HG02981 (cell line): ENCODE measurements around the gene SPG7.

Source experiments
- ATAC-seq: cut with Tn5 transposase; IDR thresholded peaks from one replicate; pipeline ENCODE4 v1.9.1; 2021; ENCODE audit warnings: mild to moderate bottlenecking, moderate library complexity; ENCODE audit not compliant: unreplicated experiment

Gene SPG7

GRCh38 chr16:89545044-89545830, 37.0 kb downstream of the SPG7 start:
- ATAC-seq = no peak

GRCh38 chr16:89545831-89546574, 37.8 kb downstream of the SPG7 start:
- ATAC-seq = no peak

GRCh38 chr16:89546781-89547180, 38.6 kb downstream of the SPG7 start:
- no peak for ATAC-seq

GRCh38 chr16:89547291-89547690, 39.1 kb downstream of the SPG7 start:
- no peak for ATAC-seq

- no peak for ATAC-seq
These were observed 39.7 kb downstream of the SPG7 start for GRCh38 chr16:89547860-89548259.

GRCh38 chr16:89548344-89549006, 40.3 kb downstream of the SPG7 start:
- ATAC-seq = no peak

- no peak for ATAC-seq
These were observed 41.0 kb downstream of the SPG7 start for GRCh38 chr16:89549007-89549700.

GRCh38 chr16:89550421-89551007, 42.3 kb downstream of the SPG7 start:
- ATAC-seq = no peak

GRCh38 chr16:89552329-89552728, 44.1 kb downstream of the SPG7 start:
- ATAC-seq = no peak

- ATAC-seq = no peak
These were observed 44.7 kb downstream of the SPG7 start for GRCh38 chr16:89552913-89553312.

- ATAC-seq = no peak
These were observed 45.5 kb downstream of the SPG7 start for GRCh38 chr16:89553733-89554132.

- ATAC-seq = no peak
These were observed 46.1 kb downstream of the SPG7 start for GRCh38 chr16:89554343-89554742.

- ATAC-seq = no peak
These were observed 47.1 kb downstream of the SPG7 start for GRCh38 chr16:89555265-89555664.

- ATAC-seq = no peak
These were observed 47.6 kb downstream of the SPG7 start for GRCh38 chr16:89555780-89556179.

- ATAC-seq = no peak
These were observed 48.8 kb downstream of the SPG7 start for GRCh38 chr16:89556750-89557689.

GRCh38 chr16:89557690-89558490, 49.7 kb downstream of the SPG7 start:
- no peak for ATAC-seq

GRCh38 chr16:89560378-89561141, 52.4 kb downstream of the SPG7 start, which contains the start of gene RPL13:
Gene RPL13, plus strand, starts transcription at chr16:89560682. Its CDS starts 278 bp downstream, at chr16:89560960.
- peak; percentile 86 for ATAC-seq
